K562 (cell line): ENCODE measurements around the gene HNRNPA3. TPM values are rescaled to one million over a fixed set of nuclear protein-coding genes. Genes with fewer than 3 reads are reported as not detected.
A peak's percentile ranks its signal among the peaks of the same experiment; 100 is the strongest.

Source experiments
- BCLAF1 ChIP-seq, 2 experiments: fragments of 450-650 bp in 1 of 2; IDR thresholded peaks; 2 replicates each; pipeline ENCODE4 v1.6.1; 2011 to 2017; ENCODE audit warnings: low read depth in 2 of 2, antibody characterized with exemption in 1 of 2, borderline replicate concordance in 1 of 2, low read length in 1 of 2, mild to moderate bottlenecking in 1 of 2, mixed read lengths in 1 of 2; ENCODE audit not compliant: control insufficient read depth in 1 of 2
- DNMT1 ChIP-seq: fragments of 450-650 bp; IDR thresholded peaks from 2 replicates; pipeline ENCODE4 v1.6.1; 2016; ENCODE audit warnings: antibody characterized with exemption, mild to moderate bottlenecking
- ETV5 ChIP-seq: sonication (generic); formaldehyde crosslinking; IDR thresholded peaks from 2 replicates; pipeline ENCODE4 v1.4.0; 2020; ENCODE audit warnings: low read depth, mild to moderate bottlenecking, missing genetic modification reagents
- FOS ChIP-seq: IDR thresholded peaks from 3 replicates; pipeline ENCODE4 v1.6.1; 2011; ENCODE audit not compliant: insufficient read length; ENCODE audit errors: extremely low read depth
- FOXJ3 ChIP-seq: sonication (generic); formaldehyde crosslinking; IDR thresholded peaks from 2 replicates; pipeline ENCODE4 v1.4.0; 2020; ENCODE audit warnings: mild to moderate bottlenecking, missing genetic modification reagents
- GABPB1 ChIP-seq: sonication (generic); formaldehyde crosslinking; IDR thresholded peaks from 2 replicates; pipeline ENCODE4 v1.8.0; 2022; ENCODE audit warnings: mild to moderate bottlenecking, missing genetic modification reagents
- HINFP ChIP-seq: fragments of 450-650 bp; conservative IDR thresholded peaks from 2 replicates; pipeline ENCODE4 v1.6.1; 2016; ENCODE audit warnings: missing genetic modification characterization, low read depth, mild to moderate bottlenecking, control low read depth, missing compliant biosample characterization
- IRF9 ChIP-seq: fragments of 450-650 bp; IDR thresholded peaks from 2 replicates; pipeline ENCODE4 v1.6.1; 2016; ENCODE audit warnings: missing biosample characterization, missing genetic modification characterization
- LEF1 ChIP-seq: fragments of 450-650 bp; IDR thresholded peaks from 2 replicates; pipeline ENCODE4 v1.6.1; 2016; ENCODE audit warnings: mild to moderate bottlenecking
- MCM3 ChIP-seq: fragments of 450-650 bp; IDR thresholded peaks from 2 replicates; pipeline ENCODE4 v1.6.1; 2016
- NR2F6 ChIP-seq: fragments of 450-650 bp; formaldehyde crosslinking; IDR thresholded peaks from 2 replicates; pipeline ENCODE4 v1.4.0; 2020; ENCODE audit warnings: mild to moderate bottlenecking
- PATZ1 ChIP-seq: fragments of 250-450 bp; sonication (Bioruptor Pico); IDR thresholded peaks from 2 replicates; pipeline ENCODE4 v1.5.0; 2020; ENCODE audit warnings: mild to moderate bottlenecking, borderline replicate concordance
- POLR2A ChIP-seq: fragments of 450-650 bp; conservative IDR thresholded peaks from 2 replicates; pipeline ENCODE4 v1.6.1; 2016
- RBM22 ChIP-seq: fragments of 200-400 bp; formaldehyde crosslinking; IDR thresholded peaks from 2 replicates; pipeline ENCODE4 v1.6.1; 2018; ENCODE audit warnings: low read length, low read depth; ENCODE audit not compliant: poor library complexity, severe bottlenecking
- TFE3 ChIP-seq: fragments of 450-650 bp; formaldehyde crosslinking; IDR thresholded peaks from 2 replicates; pipeline ENCODE4 v1.4.0; 2020; ENCODE audit warnings: mild to moderate bottlenecking, mixed read lengths
- XRCC3 ChIP-seq: fragments of 450-650 bp; IDR thresholded peaks from 2 replicates; pipeline ENCODE4 v1.6.1; 2017; ENCODE audit warnings: mild to moderate bottlenecking, moderate library complexity
- ZNF133 ChIP-seq: fragments of 250-450 bp; sonication (Bioruptor Pico); IDR thresholded peaks from 2 replicates; pipeline ENCODE4 v1.4.0; 2020; ENCODE audit warnings: mild to moderate bottlenecking
- ZNF436 ChIP-seq: fragments of 250-450, 450-650 bp; sonication (Bioruptor Pico); formaldehyde crosslinking; IDR thresholded peaks from 2 replicates; pipeline ENCODE4 v1.7.0; 2020; ENCODE audit warnings: mild to moderate bottlenecking
- polyA plus RNA-seq, 8 experiments: library from polyadenylated mRNA; depleted of rRNA in 4 of 8; stranded (reverse) in 5 of 8; unstranded in 3 of 8; fragments of >200 nt; fragmentation: Nextera tagmentation in 2 of 8; fragmentation: Illumina TruSeq in 1 of 8; extraction: Ambion mirVana in 2 of 8; extraction: Trizol in 1 of 8; gene quantifications; 2 replicates each; pipeline versions ENCODE4 v1.2.1 to v1.2.3, GENCODE V29; 2011 to 2014; ENCODE audit warnings: inconsistent platforms in 1 of 8, missing spikeins in 1 of 8
- total RNA-seq, 7 experiments: library from RNA; depleted of rRNA in 6 of 7; stranded (reverse); fragments of >200 nt in 6 of 7; fragmentation: Illumina TruSeq in 2 of 7; extraction: Trizol in 2 of 7; gene quantifications; 2 replicates each; pipeline versions ENCODE4 v1.2.1 to v1.2.3, GENCODE V29; 2011 to 2021; ENCODE audit warnings: low replicate concordance in 1 of 7

HNRNPA3 gene
- total and polyA plus RNA-seq, 9 of the 15 experiments (the other 6 are each of a cell fraction or from before 2014, with no cell fraction given), result 72.8 to 428 (median 192) TPM

- TF ChIP-seq IRF9 (tag) (peak; percentile 45; the same call in 1 of the 2 replicates), RBM22 (no peak), DNMT1 (0 out of 2 replicates have a peak, but pooled peaks have one; percentile 19), GABPB1 (no peak), XRCC3 (no peak), NR2F6 (CRISPR knock-in tag) (no peak), PATZ1 (CRISPR knock-in tag) (0 out of 2 replicates have a peak, but pooled peaks have one; percentile 17), BCLAF1 (IDR thresholded peaks at IDR 0.05; ENCODE audit: borderline replicate concordance in 1 of 2, control insufficient read depth in 1 of 2, low read depth in 2 of 2, low read length in 1 of 2) (no peak), MCM3 (no peak), FOS (peak; percentile 29), LEF1 (peak; percentile 77), ETV5 (CRISPR knock-in tag) (no peak), ZNF133 (CRISPR knock-in tag) (no peak), TFE3 (CRISPR knock-in tag) (no peak), ZNF436 (CRISPR knock-in tag) (no peak), FOXJ3 (CRISPR knock-in tag) (no peak; the same call in 1 of the 2 replicates), HINFP (tag) (peak; percentile 78), POLR2A (no peak)
Measured at GRCh38 chr2:177242121-177242987, 29.8 kb downstream of the HNRNPA3 start (continued).
